Left ventricle myocardium inferior (tissue), 1 donor: ENCODE data around the gene XYLT1. TPM values are rescaled to one million over a fixed set of nuclear protein-coding genes. Genes with fewer than 3 reads are reported as not detected.

Source experiments
- DNase-seq: peaks from one replicate; pipeline ENCODE4 v3.0.0-alpha.2; 2020
- H3K27ac ChIP-seq: fragments of 200-600 bp; replicated peaks from 2 replicates; pipeline ENCODE4 v1.8.0; 2021
- H3K27me3 ChIP-seq: fragments of 200-600 bp; 2 replicates; pipeline ENCODE4 v1.8.0; 2021; ENCODE audit warnings: low read depth
- H3K36me3 ChIP-seq: fragments of 200-600 bp; 2 replicates; pipeline ENCODE4 v1.8.0; 2021
- H3K4me1 ChIP-seq: fragments of 200-600 bp; 2 replicates; pipeline ENCODE4 v1.8.0; 2021
- H3K4me3 ChIP-seq: fragments of 200-600 bp; 2 replicates; pipeline ENCODE4 v1.8.0; 2021; ENCODE audit warnings: mild to moderate bottlenecking, moderate library complexity
- H3K9me3 ChIP-seq: fragments of 200-600 bp; replicated peaks from 2 replicates; pipeline ENCODE4 v1.8.0; 2021
- intact Hi-C: fragments of 100-400 bp; cut with micrococcal nuclease; formaldehyde crosslinking; loops from one replicate; pipeline ENCODE4 v1.11.0; 2022
- total RNA-seq: library from RNA; stranded (reverse); fragmentation: NEBNext Ultra II Directional; extraction: Animal tissue kit (Norgen Biotek cat#: 25700); gene quantifications from one replicate; pipeline ENCODE4 v1.2.1, GENCODE V29; 2021
- TF ChIP-seq, protein P1 (sequence below): fragments of 200-600 bp; IDR thresholded peaks from 2 replicates; pipeline ENCODE4 v1.8.0; 2021; ENCODE audit warnings: antibody characterized with exemption, mild to moderate bottlenecking, borderline replicate concordance
- donor health status: DM: no; HTN: yes; CAD: no; lungs with severe emphysema.

Gene XYLT1
- total RNA-seq, 1 donor from 2014 or later, result 1.4 TPM

DNA sequence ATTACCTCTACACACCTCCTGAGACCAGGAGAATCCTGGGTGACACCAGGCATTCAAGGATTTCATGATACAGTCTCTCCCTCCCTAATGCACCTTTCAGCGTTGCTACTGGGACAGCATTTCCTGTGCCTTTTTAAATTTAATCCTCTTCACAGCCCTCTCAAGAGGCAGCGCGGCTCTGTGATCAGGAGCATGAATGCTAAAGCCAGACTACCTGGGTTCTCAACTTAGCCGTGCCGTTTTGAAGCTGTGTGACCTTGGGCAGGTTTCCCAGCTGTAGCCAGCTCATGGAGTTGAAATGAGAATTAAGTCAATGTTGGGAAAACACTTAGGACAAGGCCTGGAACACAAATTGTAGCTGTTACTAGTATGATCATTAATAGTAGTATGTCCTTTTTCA is 191.8 kb downstream of the XYLT1 start:
- Histone ChIP-seq H3K36me3 (no peaks in the 10 kb centered on the region), H3K9me3 (no peaks in the 10 kb centered on the region), H3K4me1 (no peaks in the 10 kb centered on the region), H3K4me3 (no peak overlapping the region), H3K27me3 (peaks cover 14% of the 10 kb centered on the region), H3K27ac (no peak overlapping the region)
- TF ChIP-seq, protein P1, sequence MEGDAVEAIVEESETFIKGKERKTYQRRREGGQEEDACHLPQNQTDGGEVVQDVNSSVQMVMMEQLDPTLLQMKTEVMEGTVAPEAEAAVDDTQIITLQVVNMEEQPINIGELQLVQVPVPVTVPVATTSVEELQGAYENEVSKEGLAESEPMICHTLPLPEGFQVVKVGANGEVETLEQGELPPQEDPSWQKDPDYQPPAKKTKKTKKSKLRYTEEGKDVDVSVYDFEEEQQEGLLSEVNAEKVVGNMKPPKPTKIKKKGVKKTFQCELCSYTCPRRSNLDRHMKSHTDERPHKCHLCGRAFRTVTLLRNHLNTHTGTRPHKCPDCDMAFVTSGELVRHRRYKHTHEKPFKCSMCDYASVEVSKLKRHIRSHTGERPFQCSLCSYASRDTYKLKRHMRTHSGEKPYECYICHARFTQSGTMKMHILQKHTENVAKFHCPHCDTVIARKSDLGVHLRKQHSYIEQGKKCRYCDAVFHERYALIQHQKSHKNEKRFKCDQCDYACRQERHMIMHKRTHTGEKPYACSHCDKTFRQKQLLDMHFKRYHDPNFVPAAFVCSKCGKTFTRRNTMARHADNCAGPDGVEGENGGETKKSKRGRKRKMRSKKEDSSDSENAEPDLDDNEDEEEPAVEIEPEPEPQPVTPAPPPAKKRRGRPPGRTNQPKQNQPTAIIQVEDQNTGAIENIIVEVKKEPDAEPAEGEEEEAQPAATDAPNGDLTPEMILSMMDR, result no peak
- no peak for DNase-seq
- intact Hi-C loops, result loop anchor here (10.0 kb wide), 1 partner anchor 186 kb away; no protein-coding TSS in a partner anchor

DNA sequence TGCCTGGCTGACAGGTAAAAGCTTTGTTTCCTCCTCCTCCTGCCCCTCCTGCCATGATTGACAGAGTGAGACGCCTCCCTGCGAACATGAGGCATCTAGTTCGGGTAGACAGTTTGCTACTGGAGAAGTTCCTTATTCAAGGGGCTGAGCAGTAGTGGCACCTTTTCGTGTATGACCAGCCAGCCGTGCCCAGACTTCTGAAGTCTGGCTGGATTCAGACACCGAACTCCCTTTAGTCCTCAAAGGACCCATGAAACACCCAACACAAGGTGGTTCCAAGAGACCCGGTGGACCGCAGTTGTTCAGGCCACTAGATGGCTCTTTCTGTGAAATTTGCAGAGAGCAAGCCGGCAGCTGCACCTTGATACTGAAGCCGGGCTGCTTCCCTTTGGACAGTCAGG is 192.8 kb downstream of the XYLT1 start:
- H3K4me3 ChIP-seq, result no peak overlapping the region
- H3K27ac ChIP-seq, result no peak overlapping the region
- no peak for DNase-seq
- TF ChIP-seq, protein P1, result peak; percentile 65
- no peaks in the 10 kb centered on the region for H3K4me1 ChIP-seq
- H3K27me3 ChIP-seq, result peaks cover 14% of the 10 kb centered on the region
- H3K9me3 ChIP-seq, result no peaks in the 10 kb centered on the region
- intact Hi-C loops, result loop anchor here (10.0 kb wide), 1 partner anchor 187 kb away; no protein-coding TSS in a partner anchor
- no peaks in the 10 kb centered on the region for H3K36me3 ChIP-seq

DNA sequence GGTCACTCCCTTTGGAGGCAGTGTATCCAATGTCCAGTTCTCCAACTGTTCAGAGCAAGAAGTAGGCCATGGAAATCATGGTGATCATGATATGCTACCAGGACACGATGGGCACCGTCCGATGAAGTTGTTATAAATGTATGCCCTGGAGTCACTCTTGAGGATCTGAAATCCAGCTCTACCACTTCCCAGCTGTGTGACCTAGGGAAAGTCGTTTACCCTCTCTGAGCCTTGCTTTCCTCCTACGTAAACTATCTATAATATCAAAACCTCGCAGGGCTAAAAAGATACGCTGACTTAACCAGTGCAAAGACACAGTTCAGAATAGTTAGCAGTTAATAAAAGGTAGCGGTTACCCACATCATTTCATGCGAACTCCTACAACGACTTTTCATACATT is 194.2 kb downstream of the XYLT1 start:
- intact Hi-C loops, result loop anchor here (10.0 kb wide), 1 partner anchor 188 kb away; no protein-coding TSS in a partner anchor
- H3K36me3 ChIP-seq, result no peaks in the 10 kb centered on the region
- peaks cover 11% of the 10 kb centered on the region for H3K27me3 ChIP-seq
- no peaks in the 10 kb centered on the region for H3K4me1 ChIP-seq
- TF ChIP-seq, protein P1, result no peak
- no peak overlapping the region for H3K4me3 ChIP-seq
- no peak overlapping the region for H3K27ac ChIP-seq
- no peaks in the 10 kb centered on the region for H3K9me3 ChIP-seq
- DNase-seq, result no peak

DNA sequence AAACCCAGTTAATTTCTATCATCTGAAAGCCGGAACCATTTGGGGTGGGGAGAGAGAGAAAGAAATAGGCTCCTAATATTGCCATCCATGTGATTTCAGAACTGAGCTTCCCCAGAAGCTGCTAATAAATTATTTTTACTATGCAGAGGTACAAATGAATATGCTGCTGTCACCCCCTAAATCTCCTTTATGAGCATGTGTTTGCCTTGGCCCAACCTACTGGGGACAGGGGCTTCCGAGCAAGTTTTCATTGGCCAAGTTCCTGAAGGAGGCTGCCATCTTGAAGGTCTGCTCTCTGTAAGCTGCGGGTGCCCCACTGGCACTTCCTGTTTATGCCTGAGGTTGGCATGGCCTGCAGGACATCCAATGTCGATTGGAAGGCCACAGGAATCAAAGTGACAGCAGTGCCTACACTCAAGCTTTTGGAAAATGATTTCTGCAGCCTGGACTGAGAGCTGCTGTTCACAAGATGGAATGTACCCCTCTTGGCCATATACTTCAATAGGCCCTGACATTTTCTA is 194.7 kb downstream of the XYLT1 start:
- Histone ChIP-seq H3K36me3 (no peaks in the 10 kb centered on the region), H3K27me3 (peaks cover 11% of the 10 kb centered on the region), H3K9me3 (no peaks in the 10 kb centered on the region), H3K27ac (no peak overlapping the region), H3K4me1 (no peaks in the 10 kb centered on the region), H3K4me3 (no peak overlapping the region)
- TF ChIP-seq, protein P1, result no peak
- no peak for DNase-seq
- intact Hi-C loops, result loop anchor here (10.0 kb wide), 1 partner anchor 189 kb away; no protein-coding TSS in a partner anchor

DNA sequence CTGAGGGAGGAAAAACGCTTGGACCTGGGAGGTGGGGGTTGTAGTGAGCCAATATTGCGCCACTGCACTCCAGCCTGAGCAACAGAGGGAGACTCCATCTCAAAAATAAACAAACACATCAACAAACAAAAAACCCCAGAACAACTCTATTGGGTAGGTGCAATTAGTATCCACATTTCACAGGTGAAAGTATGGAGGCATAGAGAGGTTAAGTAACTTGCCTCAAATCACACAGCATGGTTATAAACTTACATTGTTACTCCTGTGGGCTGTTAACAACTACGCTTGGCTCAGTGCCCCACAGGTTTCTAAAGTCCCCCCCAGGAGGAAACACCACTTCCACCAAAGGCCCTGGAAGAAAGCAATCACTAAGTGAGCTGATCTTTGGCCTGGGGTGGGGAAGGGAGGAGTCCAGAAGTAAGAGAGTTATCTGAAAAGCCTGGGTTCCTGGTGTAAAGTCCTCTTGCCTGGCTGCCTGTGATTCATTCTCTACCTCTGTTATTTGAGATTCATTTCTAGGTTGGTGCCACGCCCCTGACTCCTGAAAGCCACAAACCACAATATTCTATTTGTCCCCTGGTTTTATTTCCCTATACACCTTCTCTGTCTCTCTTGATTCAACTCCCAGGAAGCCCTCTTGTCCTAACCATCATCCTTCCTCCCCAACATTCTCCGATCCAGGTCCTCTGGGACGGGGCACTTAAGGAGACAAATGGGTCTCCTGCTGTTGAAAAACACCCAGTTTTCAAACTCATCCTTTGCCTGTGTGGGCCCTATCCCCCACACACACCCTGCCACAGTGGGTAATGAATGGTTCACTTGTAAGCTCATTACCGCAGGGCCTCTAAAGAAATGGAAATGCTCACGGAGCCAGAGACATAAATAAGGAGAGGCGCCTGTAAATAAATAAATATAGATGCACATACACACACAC is 195.4 kb downstream of the XYLT1 start:
- Histone ChIP-seq H3K27me3 (peaks cover 8% of the 10 kb centered on the region), H3K4me1 (peaks cover 5% of the 10 kb centered on the region), H3K27ac (no peak overlapping the region), H3K4me3 (no peak overlapping the region), H3K36me3 (no peaks in the 10 kb centered on the region), H3K9me3 (no peaks in the 10 kb centered on the region)
- intact Hi-C loops, result loop anchor here (10.0 kb wide), 1 partner anchor 189 kb away; no protein-coding TSS in a partner anchor
- no peak for DNase-seq
- TF ChIP-seq, protein P1, result no peak
